A673 (cell line): ENCODE results near the gene FARP1.

ENCODE experiments used
- CTCF ChIP-seq: fragments of 300-800, 200-600 bp; sonication (generic); conservative IDR thresholded peaks from 2 replicates; pipeline ENCODE4 v1.5.1; 2017; ENCODE audit warnings: low read depth, mild to moderate bottlenecking, antibody characterized with exemption, low read length, moderate library complexity, mixed read lengths
- EZH2 ChIP-seq: fragments of 200-600 bp; sonication (generic); IDR thresholded peaks from 2 replicates; pipeline ENCODE4 v1.6.1; 2017; ENCODE audit warnings: borderline replicate concordance, low read depth, mild to moderate bottlenecking, mixed read lengths, antibody characterized with exemption, low read length; ENCODE audit not compliant: poor library complexity, severe bottlenecking

GRCh38 chr13:98169331-98169730 is 26.4 kb downstream of the FARP1 start:
- TF ChIP-seq CTCF (no peak), EZH2 (no peak)
